Activated CD4-positive, alpha-beta T cell treated with anti-CD3 and anti-CD28 coated beads, Interleukin-2, amount 10 ng/mL, durations not matched to agents 24 days and 14 days (primary cell): ENCODE measurements around the gene AMBRA1. TPM values are rescaled to one million over a fixed set of nuclear protein-coding genes. Genes with fewer than 3 reads are reported as not detected.
A peak's percentile ranks its signal among the peaks of the same experiment; 100 is the strongest.
"Not testable (repeated sequence)": the region's sequence is repeated elsewhere in the genome, so short reads cannot be mapped to it uniquely, and the experiment has no call there.

Experiments used
- DNase-seq: peaks from one replicate; pipeline ENCODE4 v3.0.0; 2022
- H3K27ac Mint-ChIP-seq: one replicate; pipeline ENCODE4 v1.8.0; 2022; ENCODE audit warnings: mild to moderate bottlenecking, mixed read lengths
- H3K27me3 Mint-ChIP-seq: one replicate; pipeline ENCODE4 v1.8.0; 2022; ENCODE audit warnings: mixed read lengths
- H3K36me3 Mint-ChIP-seq: one replicate; pipeline ENCODE4 v1.8.0; 2022; ENCODE audit warnings: low read depth, mild to moderate bottlenecking, mixed read lengths
- H3K4me1 Mint-ChIP-seq: one replicate; pipeline ENCODE4 v1.8.0; 2021; ENCODE audit warnings: mixed read lengths
- H3K4me3 Mint-ChIP-seq: one replicate; pipeline ENCODE4 v1.8.0; 2022; ENCODE audit warnings: mild to moderate bottlenecking, moderate library complexity, mixed read lengths
- H3K9me3 Mint-ChIP-seq: one replicate; pipeline ENCODE4 v1.8.0; 2021; ENCODE audit warnings: mixed read lengths
- intact Hi-C: fragments of 100-400 bp; cut with micrococcal nuclease; formaldehyde crosslinking; loops from one replicate; pipeline ENCODE4 v1.15.1; 2023
- total RNA-seq: library from RNA; stranded (reverse); gene quantifications from 2 replicates; pipeline ENCODE4 v1.2.3, GENCODE V29; 2022

The AMBRA1 gene
- total RNA-seq, 1 donor from 2014 or later = 27.7 TPM

DNA sequence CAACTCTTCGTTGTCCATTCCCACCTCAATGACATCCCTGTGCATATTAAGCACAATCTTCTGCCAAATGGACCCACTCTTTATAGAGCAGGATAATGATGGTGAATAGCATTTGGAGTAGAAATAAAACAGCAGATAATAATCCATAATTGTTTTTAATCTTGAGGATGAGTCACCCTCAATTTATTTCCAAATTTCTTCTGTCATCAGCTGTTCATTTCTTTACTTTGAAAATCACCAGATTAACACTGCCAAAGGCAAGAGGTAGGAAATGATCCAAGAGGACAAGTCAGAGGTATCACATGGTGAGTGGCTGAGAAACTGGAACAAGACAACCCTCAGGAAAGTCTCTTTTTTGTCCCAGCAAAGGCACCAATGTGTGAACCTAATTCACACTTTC lies 7.3 kb upstream of the AMBRA1 start:
- Mint-ChIP-seq H3K4me1 (peaks cover 6% of the 10 kb centered on the region), H3K36me3 (peaks cover 3% of the 10 kb centered on the region), H3K4me3 (no peak overlapping the region), H3K27ac (no peak overlapping the region), H3K9me3 (no peaks in the 10 kb centered on the region), H3K27me3 (no peaks in the 10 kb centered on the region)
- no peak for DNase-seq
- intact Hi-C loops = no loop called here

DNA sequence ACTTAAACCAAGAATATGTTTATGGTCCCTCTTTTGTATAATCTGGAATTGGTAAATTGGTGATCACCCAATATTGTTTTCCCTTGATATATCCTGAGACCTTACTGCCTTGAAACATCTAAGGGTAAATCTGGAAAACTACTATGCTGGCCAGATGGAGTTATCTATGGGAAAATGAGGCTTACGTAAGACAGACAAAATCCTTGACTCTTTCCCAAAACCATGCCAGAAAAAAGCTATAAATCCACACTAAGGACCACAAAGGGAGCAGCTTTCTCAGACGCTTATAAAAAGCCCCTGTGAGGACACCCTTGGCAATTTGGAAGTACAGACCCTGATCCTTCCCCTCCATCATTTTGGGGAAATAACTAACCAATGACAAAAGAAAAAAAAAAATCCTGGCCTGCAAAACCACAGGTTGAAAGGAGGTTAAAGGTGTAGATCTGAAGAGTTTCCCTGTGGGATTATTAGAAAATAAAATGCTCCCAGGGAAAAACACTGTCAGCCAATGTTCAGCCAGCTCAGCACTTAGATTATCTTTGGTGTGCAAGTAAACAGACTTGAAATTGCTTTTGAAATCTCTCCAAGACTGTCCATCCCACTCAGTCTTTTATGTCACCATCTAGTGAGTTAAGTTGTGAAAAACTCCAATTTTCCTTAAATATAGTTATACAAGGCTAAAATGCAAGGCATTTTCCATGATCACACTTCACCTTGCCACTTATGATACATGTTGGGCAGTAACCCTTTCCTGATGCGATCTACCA lies 6.6 kb upstream of the AMBRA1 start:
- Mint-ChIP-seq H3K27me3 (no peaks in the 10 kb centered on the region), H3K4me1 (peaks cover 6% of the 10 kb centered on the region), H3K9me3 (no peaks in the 10 kb centered on the region), H3K36me3 (peaks cover 3% of the 10 kb centered on the region), H3K4me3 (no peak overlapping the region), H3K27ac (no peak overlapping the region)
- DNase-seq = no peak
- intact Hi-C loops = no loop called here

DNA sequence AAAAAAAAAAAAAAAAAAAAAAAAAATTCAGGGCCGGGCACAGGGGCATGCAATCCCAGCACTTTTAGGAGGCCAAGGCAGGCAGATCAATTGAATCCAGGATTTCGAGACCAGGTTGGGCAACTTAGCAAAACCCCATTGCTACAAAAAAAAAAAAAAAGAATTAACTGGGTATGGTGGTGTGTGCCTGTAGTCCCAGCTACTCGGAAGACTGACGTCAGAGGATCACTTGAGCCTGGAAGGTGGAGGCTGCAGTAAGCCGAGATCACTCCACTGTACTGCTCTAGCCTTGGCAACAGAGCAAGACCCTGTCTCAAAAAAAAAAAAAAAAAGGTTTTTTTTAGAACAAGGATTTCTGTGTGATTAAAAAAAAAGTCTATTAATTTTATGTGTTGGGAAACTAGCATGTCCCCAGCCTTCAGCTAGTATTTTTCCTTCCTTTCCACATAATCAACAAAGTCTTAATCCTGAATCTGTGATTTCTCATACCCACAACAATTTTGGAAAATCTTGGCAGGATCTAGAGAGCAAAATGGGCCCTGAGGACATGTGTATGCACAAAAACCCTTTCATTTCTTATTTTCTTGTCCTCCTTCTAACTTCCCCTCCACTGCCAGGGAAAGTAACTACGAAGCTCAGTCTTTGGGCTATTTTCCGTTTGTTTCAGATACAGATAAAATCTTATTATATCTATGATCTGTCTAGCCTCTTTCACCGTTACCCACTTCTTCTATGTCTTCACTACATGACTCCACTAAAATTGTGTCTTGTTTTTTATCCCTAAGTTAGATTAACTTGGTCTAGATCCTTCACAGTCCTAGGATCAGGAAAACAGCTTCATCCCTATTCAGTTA lies 5.7 kb upstream of the AMBRA1 start:
- H3K9me3 Mint-ChIP-seq = no peaks in the 10 kb centered on the region
- no peak overlapping the region for H3K4me3 Mint-ChIP-seq

DNA sequence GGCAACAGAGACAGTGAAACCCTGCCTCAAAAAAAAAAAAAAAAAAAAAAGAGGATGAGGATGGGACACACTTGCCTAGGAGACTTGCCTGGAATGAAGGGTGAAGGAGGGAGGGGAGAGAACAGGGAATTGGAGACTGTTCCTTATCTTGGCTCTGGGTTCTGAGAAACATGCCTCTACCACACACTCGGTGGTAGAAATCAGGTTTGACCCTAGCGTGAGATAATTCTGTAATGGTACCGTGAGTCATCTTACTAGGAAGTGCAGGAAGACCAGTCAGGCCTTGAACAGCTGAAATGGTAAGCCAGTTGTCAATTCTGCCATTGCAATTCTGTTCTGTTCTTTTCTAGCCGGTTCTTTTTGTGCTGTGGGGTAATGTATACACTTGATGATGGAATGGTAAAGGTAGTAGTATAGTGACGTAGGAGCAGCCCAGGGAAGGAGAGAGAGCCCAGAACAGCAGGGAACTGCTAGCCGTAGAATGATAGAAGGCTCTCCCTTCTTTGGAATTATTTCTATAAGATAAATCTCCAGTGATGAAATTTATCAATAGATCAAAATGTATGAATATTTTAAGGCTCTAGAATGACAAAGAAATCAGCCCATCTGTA lies 3.9 kb upstream of the AMBRA1 start:
- no peak overlapping the region for H3K4me3 Mint-ChIP-seq
- H3K36me3 Mint-ChIP-seq = peaks cover 6% of the 10 kb centered on the region
- H3K4me1 Mint-ChIP-seq = peaks cover 15% of the 10 kb centered on the region
- peak overlapping the region; percentile 52 for H3K27ac Mint-ChIP-seq
- intact Hi-C loops = no loop called here
- peaks cover 5% of the 10 kb centered on the region for H3K9me3 Mint-ChIP-seq
- H3K27me3 Mint-ChIP-seq = no peaks in the 10 kb centered on the region
- DNase-seq = no peak

More for the DNA sequence above, 5.7 kb upstream of the AMBRA1 start:
- intact Hi-C loops = no loop called here
- peaks cover 6% of the 10 kb centered on the region for H3K4me1 Mint-ChIP-seq
- no peak for DNase-seq
- H3K27me3 Mint-ChIP-seq = no peaks in the 10 kb centered on the region
- no peak overlapping the region for H3K27ac Mint-ChIP-seq
- H3K36me3 Mint-ChIP-seq = peaks cover 3% of the 10 kb centered on the region

DNA sequence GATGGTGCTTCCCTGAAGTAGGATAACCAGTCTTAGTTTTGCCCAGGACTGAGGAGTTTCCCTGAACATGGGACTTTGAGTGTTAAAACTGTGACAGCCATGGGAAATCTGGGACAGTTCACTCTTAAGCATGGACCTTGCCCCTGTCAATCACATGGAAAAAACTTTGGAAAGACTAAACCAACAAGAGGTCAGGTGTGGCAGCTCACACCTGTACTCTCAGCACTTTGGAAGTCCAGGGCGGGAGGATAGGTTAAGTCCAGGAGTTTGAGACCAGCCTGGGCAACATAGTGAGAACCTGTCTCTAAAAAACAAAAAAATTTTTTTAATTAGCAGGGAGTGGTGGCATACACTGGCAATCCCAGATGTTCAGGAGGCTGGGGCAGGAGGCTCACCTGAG lies 3.3 kb upstream of the AMBRA1 start:
- Mint-ChIP-seq H3K36me3 (peaks cover 6% of the 10 kb centered on the region), H3K27me3 (no peaks in the 10 kb centered on the region), H3K4me3 (no peak overlapping the region), H3K4me1 (peaks cover 18% of the 10 kb centered on the region), H3K9me3 (peaks cover 5% of the 10 kb centered on the region), H3K27ac (no peak overlapping the region)
- intact Hi-C loops = no loop called here
- DNase-seq = no peak

DNA sequence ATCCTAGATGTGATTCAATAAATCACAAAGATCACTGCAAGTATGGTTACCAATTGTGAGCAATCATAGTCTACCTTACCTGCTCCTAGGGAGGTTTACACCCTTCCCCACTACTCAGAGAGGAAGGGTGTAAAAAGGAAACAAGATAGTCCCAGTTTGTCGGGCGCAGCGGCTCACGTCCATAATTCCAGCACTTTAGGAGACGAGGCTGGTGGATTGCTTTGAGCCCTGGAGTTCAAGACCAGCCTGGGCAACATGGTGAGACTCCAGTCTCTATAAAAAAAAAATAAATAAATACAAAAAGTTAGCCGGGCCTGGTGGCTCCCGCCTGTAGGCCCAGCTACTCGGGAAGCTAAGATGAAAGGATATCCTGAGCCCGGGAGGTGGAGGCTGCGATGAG lies 962 bp upstream of the AMBRA1 start:
- Mint-ChIP-seq H3K4me3 (no peak overlapping the region), H3K27ac (no peak overlapping the region), H3K4me1 (peaks cover 29% of the 10 kb centered on the region), H3K9me3 (peaks cover 5% of the 10 kb centered on the region), H3K27me3 (no peaks in the 10 kb centered on the region), H3K36me3 (peaks cover 11% of the 10 kb centered on the region)
- intact Hi-C loops = loop anchor here (1.0 to 5.0 kb wide), 2 partner anchors 23 to 37 kb away; partner anchors contain the start of genes ATG13 and HARBI1
- no peak for DNase-seq

DNA sequence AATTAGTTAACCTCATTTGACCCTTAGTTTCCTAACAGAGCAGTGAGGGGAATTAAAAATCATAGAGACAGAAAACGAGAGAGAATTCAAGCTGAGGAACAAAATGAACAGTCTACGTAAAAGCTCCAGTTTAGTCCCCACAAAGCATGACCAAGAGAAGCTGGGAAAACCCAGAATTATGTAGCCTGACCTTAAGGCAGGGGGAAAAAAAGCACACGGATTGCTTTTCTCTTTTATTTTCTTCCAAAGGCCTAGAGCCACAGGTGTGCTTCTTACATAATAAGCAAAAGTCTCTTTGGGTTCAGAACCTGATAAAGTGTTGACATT lies 514 bp upstream of the AMBRA1 start:
- intact Hi-C loops = loop anchor here (1.0 to 5.0 kb wide), 2 partner anchors 23 to 37 kb away; partner anchors contain the start of genes ATG13 and HARBI1
- Mint-ChIP-seq H3K27me3 (no peaks in the 10 kb centered on the region), H3K4me1 (peaks cover 29% of the 10 kb centered on the region), H3K9me3 (peaks cover 5% of the 10 kb centered on the region), H3K36me3 (peaks cover 11% of the 10 kb centered on the region), H3K27ac (peak overlapping the region; percentile 96), H3K4me3 (peak overlapping the region; percentile 99)
- DNase-seq = no peak

DNA sequence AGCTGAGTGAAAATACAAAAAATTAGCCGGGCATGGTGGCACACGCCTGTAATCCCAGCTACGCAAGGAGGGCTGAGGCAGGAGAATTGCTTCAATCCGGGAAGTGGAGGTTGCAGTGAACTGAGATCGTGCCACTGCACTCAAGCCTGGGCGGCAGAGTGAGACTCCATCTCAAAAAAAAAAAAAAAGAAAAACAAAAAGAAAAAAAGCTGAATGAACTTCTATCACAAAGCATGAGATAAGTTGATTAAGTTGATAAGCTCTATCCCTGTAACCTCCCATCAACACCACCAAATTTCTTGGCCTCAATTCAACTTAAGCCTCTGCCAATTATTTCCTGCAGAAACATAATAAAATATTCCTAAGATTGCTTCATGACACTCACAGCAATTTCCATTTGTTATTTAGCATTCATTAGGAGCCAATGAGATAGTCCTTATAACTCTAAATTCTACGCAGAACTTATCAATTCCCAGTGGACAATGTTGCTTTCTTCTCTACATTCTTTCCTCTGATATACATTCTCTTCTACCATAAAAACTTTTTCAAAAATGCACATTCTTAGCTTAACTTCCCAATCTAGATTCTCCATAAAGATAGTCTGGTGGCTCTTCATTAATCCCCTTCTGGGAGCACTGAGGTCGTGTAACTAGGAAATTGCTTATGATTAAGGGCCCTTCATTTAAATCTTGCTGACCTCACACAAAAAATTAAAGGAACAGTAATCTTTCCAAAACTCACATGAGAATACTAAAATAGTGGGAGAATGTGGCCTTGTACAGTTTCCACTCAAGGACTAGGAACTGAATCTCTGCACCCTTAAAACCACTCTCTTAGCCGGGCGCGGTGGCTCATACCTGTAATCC lies 2.9 kb downstream of the AMBRA1 start:
- Mint-ChIP-seq H3K9me3 (peaks cover 5% of the 10 kb centered on the region), H3K27ac (peak overlapping the region; percentile 14), H3K27me3 (no peaks in the 10 kb centered on the region), H3K4me1 (peaks cover 36% of the 10 kb centered on the region), H3K4me3 (peak overlapping the region; percentile 55), H3K36me3 (peaks cover 16% of the 10 kb centered on the region)
- intact Hi-C loops = loop anchor here (5.0 kb wide), 1 partner anchor 34 kb away; no protein-coding TSS in a partner anchor
- DNase-seq = no peak

DNA sequence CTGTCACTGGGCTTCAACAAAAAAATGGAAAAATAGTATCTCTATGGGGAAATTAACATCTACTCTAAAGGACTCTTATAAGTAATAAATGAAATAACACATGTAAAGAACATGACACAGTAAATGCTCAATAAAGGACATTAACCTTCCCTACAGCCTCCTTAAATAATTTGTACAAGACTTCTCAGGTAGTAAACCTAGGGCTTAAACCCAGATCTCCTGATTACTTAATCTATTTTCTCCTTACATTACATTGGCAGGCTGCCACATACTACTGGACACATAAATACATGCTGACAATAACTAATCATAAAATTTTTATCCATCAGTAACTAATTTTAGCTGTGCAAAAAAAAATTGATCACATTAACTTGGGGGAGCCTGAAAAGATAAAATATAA lies 4.9 kb downstream of the AMBRA1 start:
- peaks cover 32% of the 10 kb centered on the region for H3K4me1 Mint-ChIP-seq
- intact Hi-C loops = no loop called here
- peaks cover 21% of the 10 kb centered on the region for H3K36me3 Mint-ChIP-seq
- DNase-seq = no peak
- H3K27me3 Mint-ChIP-seq = no peaks in the 10 kb centered on the region
- H3K27ac Mint-ChIP-seq = no peak overlapping the region
- no peak overlapping the region for H3K4me3 Mint-ChIP-seq
- no peaks in the 10 kb centered on the region for H3K9me3 Mint-ChIP-seq

DNA sequence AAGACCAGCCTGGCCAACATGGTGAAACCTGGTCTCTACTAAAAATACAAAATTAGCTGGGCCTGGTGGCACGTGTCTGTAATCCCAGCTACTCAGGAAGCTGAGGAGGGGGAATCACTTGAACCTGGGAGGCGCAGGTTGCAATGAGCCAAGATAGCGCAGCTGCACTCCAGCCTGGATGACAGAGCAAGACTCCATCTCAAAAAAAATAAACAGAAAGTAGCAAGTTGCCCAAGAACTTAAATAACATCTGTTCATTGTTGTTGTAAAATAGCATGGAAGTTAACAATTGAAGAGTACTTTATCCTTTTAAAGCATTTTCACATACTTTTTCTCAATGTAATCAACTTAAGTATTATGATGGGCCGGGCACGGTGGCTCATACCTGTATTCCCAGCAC lies 5.7 kb downstream of the AMBRA1 start:
- no peak overlapping the region for H3K4me3 Mint-ChIP-seq
- no peaks in the 10 kb centered on the region for H3K27me3 Mint-ChIP-seq
- no peaks in the 10 kb centered on the region for H3K9me3 Mint-ChIP-seq
- H3K4me1 Mint-ChIP-seq = peaks cover 30% of the 10 kb centered on the region
- no peak for DNase-seq
- no peak overlapping the region for H3K27ac Mint-ChIP-seq
- peaks cover 19% of the 10 kb centered on the region for H3K36me3 Mint-ChIP-seq
- intact Hi-C loops = no loop called here

DNA sequence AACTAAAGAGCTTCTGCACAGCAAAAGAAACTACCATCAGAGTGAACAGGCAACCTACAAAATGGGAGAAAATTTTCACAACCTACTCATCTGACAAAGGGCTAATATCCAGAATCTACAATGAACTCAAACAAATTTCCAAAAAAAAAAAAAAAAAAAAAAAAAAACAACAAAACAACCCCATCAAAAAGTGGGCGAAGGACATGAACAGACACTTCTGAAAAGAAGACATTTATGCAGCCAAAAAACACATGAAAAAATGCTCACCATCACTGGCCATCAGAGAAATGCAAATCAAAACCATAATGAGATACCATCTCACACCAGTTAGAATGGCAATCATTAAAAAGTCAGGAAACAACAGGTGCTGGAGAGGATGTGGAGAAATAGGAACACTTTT lies 10.3 kb downstream of the AMBRA1 start:
- H3K4me3 Mint-ChIP-seq, DNase-seq, intact Hi-C loops, H3K9me3 Mint-ChIP-seq, H3K27ac Mint-ChIP-seq, H3K27me3 Mint-ChIP-seq: not testable (repeated sequence)
- H3K36me3 Mint-ChIP-seq = peaks cover 32% of the 10 kb centered on the region
- peaks cover 15% of the 10 kb centered on the region for H3K4me1 Mint-ChIP-seq

DNA sequence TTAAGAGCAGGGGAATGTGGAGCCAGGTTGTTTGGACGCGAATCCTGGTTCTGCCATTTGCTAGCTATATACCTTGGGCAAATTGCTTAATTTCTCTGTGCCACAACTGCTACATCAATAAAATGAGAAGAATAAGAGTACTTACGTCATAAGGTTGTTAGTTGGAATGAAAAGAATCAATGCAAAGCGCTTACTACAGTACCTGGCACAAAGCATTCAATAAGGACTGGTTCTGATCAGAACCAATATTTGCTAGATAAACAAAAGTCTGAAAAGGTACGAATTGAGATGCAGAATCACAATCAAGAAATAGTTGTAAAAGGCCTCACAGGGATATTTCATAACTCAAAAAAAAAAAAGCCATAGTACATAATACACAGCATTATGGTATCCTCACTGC lies 11.2 kb downstream of the AMBRA1 start:
- H3K4me1 Mint-ChIP-seq = peaks cover 13% of the 10 kb centered on the region
- intact Hi-C loops = no loop called here
- H3K4me3 Mint-ChIP-seq = no peak overlapping the region
- H3K27ac Mint-ChIP-seq = no peak overlapping the region
- H3K36me3 Mint-ChIP-seq = peaks cover 30% of the 10 kb centered on the region
- no peak for DNase-seq
- H3K9me3 Mint-ChIP-seq = peaks cover 3% of the 10 kb centered on the region
- H3K27me3 Mint-ChIP-seq = no peaks in the 10 kb centered on the region

DNA sequence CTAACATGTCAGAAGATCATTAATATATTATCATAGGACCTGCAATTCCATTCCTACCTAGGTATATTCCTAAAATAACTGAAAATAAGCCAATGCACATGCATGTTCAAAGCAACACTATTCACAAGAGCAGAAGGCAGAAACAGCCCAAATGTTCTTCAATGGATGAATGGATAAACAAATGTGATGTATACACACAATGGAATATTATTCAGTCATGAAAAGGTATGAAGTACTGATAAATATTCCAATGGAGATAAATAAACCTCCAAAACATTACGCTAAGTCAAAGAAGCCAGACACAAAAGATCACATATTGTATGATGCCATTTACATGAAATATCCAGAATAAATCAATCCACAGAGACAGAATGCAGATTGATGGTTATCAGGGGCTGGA lies 16.8 kb downstream of the AMBRA1 start:
- intact Hi-C loops = no loop called here
- Mint-ChIP-seq H3K4me3 (no peak overlapping the region), H3K27ac (no peak overlapping the region), H3K4me1 (peaks cover 19% of the 10 kb centered on the region), H3K36me3 (peaks cover 27% of the 10 kb centered on the region), H3K27me3 (no peaks in the 10 kb centered on the region), H3K9me3 (no peaks in the 10 kb centered on the region)
- DNase-seq = no peak
